Epithelial cell of esophagus (primary cell): ENCODE data around the gene GPR137B.

Experiments used
- DNase-seq: peaks from one replicate; pipeline ENCODE4 v3.0.0; 2010; ENCODE audit warnings: low read depth
- H3K4me3 ChIP-seq: 2 replicates; pipeline ENCODE4 v1.5.1; 2011; ENCODE audit warnings: mild to moderate bottlenecking, low read length, control low read depth
- TF ChIP-seq, protein P1 (sequence below): IDR thresholded peaks from 2 replicates; pipeline ENCODE4 v1.5.1; 2011; ENCODE audit warnings: low read depth, mild to moderate bottlenecking, low read length, control low read depth, inconsistent platforms; ENCODE audit not compliant: insufficient read depth; ENCODE audit errors: missing control alignments

Gene GPR137B

GRCh38 chr1:236100799-236101198, 41.5 kb upstream of the GPR137B start:
- H3K4me3 ChIP-seq: no peak overlapping the region
- TF ChIP-seq, protein P1, sequence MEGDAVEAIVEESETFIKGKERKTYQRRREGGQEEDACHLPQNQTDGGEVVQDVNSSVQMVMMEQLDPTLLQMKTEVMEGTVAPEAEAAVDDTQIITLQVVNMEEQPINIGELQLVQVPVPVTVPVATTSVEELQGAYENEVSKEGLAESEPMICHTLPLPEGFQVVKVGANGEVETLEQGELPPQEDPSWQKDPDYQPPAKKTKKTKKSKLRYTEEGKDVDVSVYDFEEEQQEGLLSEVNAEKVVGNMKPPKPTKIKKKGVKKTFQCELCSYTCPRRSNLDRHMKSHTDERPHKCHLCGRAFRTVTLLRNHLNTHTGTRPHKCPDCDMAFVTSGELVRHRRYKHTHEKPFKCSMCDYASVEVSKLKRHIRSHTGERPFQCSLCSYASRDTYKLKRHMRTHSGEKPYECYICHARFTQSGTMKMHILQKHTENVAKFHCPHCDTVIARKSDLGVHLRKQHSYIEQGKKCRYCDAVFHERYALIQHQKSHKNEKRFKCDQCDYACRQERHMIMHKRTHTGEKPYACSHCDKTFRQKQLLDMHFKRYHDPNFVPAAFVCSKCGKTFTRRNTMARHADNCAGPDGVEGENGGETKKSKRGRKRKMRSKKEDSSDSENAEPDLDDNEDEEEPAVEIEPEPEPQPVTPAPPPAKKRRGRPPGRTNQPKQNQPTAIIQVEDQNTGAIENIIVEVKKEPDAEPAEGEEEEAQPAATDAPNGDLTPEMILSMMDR: no peak
- no peak for DNase-seq

DNA sequence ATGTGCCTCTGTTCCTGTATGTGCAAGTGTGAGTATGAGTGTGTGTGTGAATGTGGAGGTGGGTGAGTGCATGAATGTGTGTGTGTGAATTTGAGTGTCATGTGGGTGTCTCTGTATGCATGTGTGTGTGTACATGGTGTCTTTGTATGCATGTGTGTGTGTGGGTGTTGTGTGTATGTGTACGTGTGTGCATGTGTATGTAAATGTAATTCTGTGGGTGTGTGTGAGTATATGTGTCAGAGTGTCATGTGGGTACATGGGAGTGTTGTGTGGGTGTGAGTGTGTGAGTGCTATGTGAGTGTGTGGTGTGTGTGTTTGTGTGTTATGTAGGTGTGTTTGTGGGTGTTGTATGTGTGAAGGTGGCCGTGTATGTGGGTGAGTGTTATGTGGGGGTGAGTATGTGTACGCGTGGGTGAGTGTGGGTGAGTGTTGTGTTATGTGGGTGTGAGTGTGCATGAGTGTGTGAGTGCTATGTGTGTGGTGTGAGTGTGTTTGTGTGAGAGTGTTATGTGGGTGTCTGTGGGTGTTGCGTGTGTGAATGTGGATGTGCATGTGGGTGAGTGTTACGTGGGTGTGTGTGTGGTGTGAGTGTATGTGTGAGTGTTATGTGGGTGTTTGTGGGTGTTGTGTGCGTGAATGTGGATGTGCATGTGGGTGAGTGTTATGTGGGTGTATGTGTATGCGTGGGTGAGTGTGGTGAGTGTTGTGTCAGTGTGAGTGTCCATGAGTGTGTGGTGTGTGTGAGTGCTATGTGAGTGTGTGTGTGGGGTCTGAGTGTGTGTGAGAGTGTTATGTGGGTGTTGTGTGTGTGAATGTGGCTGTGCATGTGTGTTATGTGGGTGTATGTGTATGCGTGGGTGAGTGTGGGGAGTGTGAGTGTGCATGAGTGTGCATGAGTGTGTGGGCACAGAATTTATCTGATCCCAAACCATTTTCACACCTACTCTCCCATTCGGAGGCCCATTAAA, 40.8 kb upstream of the GPR137B start:
- H3K4me3 ChIP-seq: no peak overlapping the region
- no peak for DNase-seq
- TF ChIP-seq, protein P1: no peak

GRCh38 chr1:236102611-236103010, 39.7 kb upstream of the GPR137B start:
- DNase-seq: no peak
- no peak overlapping the region for H3K4me3 ChIP-seq
- TF ChIP-seq, protein P1: no peak

DNA sequence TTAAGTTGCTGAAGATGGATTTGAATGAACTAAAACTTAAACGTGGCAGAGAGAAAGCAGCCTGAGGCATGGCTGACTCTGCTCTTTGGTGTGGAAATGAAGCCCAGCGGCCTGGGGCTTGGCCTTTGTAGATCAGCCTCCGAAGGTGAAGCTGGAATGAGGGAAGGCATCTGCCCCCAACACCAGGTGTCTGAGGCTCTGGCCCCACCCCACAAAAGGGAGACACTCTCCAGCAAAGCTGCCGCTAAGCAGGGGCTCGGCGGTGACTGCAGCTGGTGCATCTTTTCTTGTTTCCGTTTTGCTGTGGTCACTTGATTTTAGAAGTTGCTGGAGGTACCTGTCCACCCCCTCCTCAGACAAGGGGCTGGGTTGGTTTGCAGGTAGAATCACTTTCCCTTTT, 39.3 kb upstream of the GPR137B start:
- TF ChIP-seq, protein P1: no peak
- no peak overlapping the region for H3K4me3 ChIP-seq
- DNase-seq: no peak

DNA sequence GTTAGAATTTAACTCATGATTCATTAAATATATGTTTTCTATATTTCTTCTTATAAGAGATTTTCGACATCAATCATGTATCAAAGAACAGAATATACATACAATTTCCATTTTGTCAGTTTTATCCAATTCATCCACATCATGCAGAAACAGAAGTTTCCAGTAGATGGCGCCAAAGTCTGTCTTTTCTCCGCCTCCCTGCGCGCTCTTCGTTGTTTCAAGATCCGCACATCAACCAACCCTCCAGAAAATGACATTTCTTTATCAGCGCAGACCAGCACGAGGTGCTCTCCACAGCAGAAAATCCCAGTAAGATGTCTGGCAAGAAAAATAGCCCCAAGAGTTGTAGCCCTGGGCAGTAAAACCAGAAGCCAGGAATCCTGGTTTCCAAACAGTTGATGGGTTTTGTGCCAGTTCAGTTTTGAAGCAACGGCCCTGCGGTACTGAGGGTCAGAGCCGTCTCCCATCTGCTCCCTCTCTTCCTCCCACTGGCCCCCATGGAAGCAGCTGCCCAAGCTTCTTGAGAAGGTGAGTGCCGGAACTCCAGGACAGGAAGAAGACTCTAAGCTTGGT, 38.6 kb upstream of the GPR137B start:
- peak; percentile 62 for DNase-seq
- H3K4me3 ChIP-seq: no peak overlapping the region
- TF ChIP-seq, protein P1: peak; percentile 71

DNA sequence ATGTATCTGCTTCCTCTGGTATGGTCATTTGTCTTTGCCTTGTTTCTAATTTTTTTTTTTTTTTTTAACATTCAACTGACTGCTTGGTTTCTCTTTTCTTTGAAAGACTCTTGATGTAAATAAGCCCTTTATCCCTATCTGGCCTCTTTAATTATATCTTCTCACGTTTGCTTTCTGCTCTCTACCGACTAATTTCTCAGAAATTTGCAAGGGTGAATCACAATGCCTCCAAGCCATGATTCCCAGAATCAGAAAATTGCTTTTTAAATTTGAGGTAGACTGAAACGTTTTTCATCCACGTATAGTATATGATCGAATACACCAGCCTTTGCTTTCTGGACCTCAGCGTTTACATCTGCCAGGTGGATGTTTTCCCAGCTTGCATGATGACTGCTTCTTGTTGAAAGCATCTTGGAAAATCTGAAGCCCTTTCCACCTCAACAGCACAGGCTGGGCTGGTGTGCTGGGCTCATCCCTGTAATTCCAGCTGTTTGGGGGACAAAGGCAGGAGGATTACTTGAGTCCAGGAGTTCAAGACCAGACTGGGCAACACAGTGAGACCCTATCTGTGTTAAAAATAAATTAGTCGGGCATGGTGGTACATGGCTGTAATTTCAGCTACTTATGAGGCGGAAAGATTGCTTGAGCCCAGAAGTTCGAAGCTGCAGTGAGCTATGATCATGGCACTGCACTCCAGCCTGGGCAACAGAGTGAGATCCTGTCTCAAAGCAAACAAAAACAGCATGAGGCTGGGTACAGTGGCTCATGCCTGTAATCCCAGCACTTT, 35.0 kb upstream of the GPR137B start:
- no peak overlapping the region for H3K4me3 ChIP-seq
- peak; percentile 31 for DNase-seq
- TF ChIP-seq, protein P1: no peak
